Activated naive CD4-positive, alpha-beta T cell treated with anti-CD3 and anti-CD28 coated beads, Interleukin-2, amount 50 U/mL, for 72 hours (primary cell): ENCODE results near the gene DMXL2. TPM values are rescaled to one million over a fixed set of nuclear protein-coding genes. Genes with fewer than 3 reads are reported as not detected.
"Not testable (repeated sequence)": the region's sequence is repeated elsewhere in the genome, so short reads cannot be mapped to it uniquely, and the experiment has no call there.

Experiments
- ATAC-seq, 2 donors: fragments of 150-1000 bp; cut with Tn5 transposase; 2 replicates each; pipeline ENCODE4 v1.10.0; 2021; ENCODE audit warnings: mild to moderate bottlenecking in 2 of 2, moderate library complexity in 2 of 2
- DNase-seq, 2 donors: peaks; one replicate each; pipeline ENCODE4 v3.0.0; 2021 to 2022; ENCODE audit warnings: low spot score in 2 of 2
- H3K27ac Mint-ChIP-seq, 2 donors: one replicate each; pipeline ENCODE4 v1.8.0; 2022; ENCODE audit warnings: mild to moderate bottlenecking in 2 of 2, mixed read lengths in 2 of 2
- H3K36me3 Mint-ChIP-seq, 2 donors: one replicate each; pipeline ENCODE4 v1.8.0; 2022; ENCODE audit warnings: mixed read lengths in 2 of 2
- H3K9me3 Mint-ChIP-seq, 2 donors: one replicate each; pipeline ENCODE4 v1.8.0; 2022; ENCODE audit warnings: mixed read lengths in 2 of 2
- total RNA-seq, 2 donors: library from RNA; stranded (reverse); gene quantifications; one replicate each; pipeline ENCODE4 v1.2.3, GENCODE V29; 2022

Gene DMXL2
- total RNA-seq, 2 donors from 2014 or later: 2.3 to 15.6 TPM

GRCh38 chr15:51484781-51485180 lies 137.8 kb downstream of the DMXL2 start:
- Mint-ChIP-seq H3K9me3 (peaks cover 15 to 18% of the 10 kb centered on the region in 2 donors), H3K36me3 (peaks cover 26 to 40% of the 10 kb centered on the region in 2 donors), H3K27ac (no peak overlapping the region)
- ATAC-seq: no peak
- DNase-seq: no peak

GRCh38 chr15:51483985-51484384 lies 138.6 kb downstream of the DMXL2 start:
- Mint-ChIP-seq H3K9me3 (peaks cover 15 to 18% of the 10 kb centered on the region in 2 donors), H3K36me3 (peaks cover 26 to 40% of the 10 kb centered on the region in 2 donors), H3K27ac (no peak overlapping the region)
- DNase-seq (no peak), ATAC-seq (no peak)

- ATAC-seq: no peak
- DNase-seq: no peak
- Mint-ChIP-seq H3K9me3 (peaks cover 15 to 18% of the 10 kb centered on the region in 2 donors), H3K36me3 (peaks cover 26 to 36% of the 10 kb centered on the region in 2 donors), H3K27ac (no peak overlapping the region)
Measured at GRCh38 chr15:51483520-51483919, 139.1 kb downstream of the DMXL2 start.

- DNase-seq: no peak
- Mint-ChIP-seq H3K9me3 (no peaks in the 10 kb centered on the region), H3K36me3 (peaks cover 0 to 5% of the 10 kb centered on the region in 2 donors), H3K27ac (no peak overlapping the region)
- ATAC-seq: no peak
Measured at GRCh38 chr15:51475736-51476135, 146.8 kb downstream of the DMXL2 start.

- ATAC-seq (no peak), DNase-seq (no peak)
- Mint-ChIP-seq H3K27ac (no peak overlapping the region), H3K9me3 (no peaks in the 10 kb centered on the region), H3K36me3 (no peaks in the 10 kb centered on the region)
Measured at GRCh38 chr15:51470512-51470911, 152.1 kb downstream of the DMXL2 start.

DNA sequence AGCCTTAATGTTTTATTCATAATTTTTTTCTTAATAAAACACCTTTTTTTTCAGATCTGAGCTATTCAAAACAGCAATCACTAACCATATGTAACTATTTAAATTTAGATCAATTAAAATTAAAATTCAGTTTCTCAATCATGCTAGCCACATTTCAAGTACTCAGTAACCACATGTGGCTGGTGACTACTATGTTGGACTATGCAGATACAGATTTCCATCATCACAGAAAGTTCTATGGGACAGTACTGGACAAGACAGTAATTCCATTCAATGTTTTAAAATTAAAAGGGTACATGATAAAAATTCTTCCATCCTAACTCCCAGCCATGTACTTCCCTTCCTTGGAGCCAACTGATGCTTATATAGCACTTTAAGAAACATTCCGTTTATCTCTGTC lies 161.8 kb downstream of the DMXL2 start:
- no peaks in the 10 kb centered on the region for H3K9me3 Mint-ChIP-seq
- ATAC-seq (no peak), DNase-seq (no peak)
- no peaks in the 10 kb centered on the region for H3K36me3 Mint-ChIP-seq
- H3K27ac Mint-ChIP-seq: no peak overlapping the region

DNA sequence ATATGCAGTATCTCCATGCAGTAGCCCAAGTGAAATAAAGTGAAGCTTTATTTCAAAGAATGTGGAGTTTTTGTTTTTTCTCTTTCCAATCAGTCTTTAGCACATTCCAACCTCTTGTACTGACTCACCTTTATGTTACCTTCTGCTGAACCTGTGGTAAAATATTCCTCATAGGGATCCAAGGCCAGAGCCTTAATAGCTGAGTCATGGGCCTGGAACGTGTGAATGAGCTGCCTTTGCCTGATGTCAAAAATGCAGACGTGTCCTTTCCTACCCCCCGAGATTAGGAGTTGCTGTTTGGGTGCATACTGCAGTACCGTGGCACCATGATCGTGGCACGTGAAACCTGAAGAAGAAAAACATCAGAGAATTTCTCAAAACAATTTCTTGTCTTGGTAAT lies 172.6 kb downstream of the DMXL2 start:
- no peaks in the 10 kb centered on the region for H3K9me3 Mint-ChIP-seq
- DNase-seq: no peak
- no peak overlapping the region for H3K27ac Mint-ChIP-seq
- H3K36me3 Mint-ChIP-seq: peaks cover 6 to 10% of the 10 kb centered on the region in 2 donors
- ATAC-seq: no peak

DNA sequence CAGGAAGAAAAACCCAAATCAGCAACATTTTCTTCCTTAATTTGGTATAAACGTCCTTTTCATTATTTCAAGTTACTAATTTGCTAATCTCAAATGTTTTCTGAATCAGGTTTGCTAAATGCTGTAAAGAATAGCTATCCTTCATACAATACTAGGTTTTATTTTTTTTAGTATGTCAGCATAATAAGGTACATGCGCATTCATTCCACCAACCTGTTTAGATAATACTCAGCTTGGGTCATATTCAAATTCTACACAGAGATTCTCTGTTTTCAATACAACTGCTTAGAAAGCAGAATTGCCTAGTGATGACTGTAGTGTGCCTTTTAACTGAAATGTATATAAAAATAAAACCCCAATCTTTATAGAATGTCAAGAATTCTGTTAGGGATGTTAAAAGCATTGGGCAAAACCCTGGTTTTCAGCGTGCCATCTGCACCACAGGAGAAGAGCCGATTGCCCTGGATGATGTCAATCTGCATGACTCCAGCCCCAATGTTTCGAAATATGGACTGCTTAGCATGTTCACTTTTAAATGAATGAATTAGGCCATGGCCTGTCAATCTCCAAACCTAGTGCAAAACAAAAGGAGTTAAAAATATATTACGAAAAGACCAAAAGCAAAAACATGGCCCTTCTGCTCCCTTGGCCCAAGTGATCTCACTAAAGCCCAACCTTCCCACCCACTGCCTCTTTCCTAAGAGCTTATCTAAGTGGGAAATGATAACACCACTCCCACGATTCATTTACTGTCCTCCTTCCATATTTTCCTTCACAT lies 173.8 kb downstream of the DMXL2 start:
- H3K9me3 Mint-ChIP-seq: no peaks in the 10 kb centered on the region
- DNase-seq: no peak
- peaks cover 6 to 10% of the 10 kb centered on the region in 2 donors for H3K36me3 Mint-ChIP-seq
- no peak for ATAC-seq
- H3K27ac Mint-ChIP-seq: no peak overlapping the region

GRCh38 chr15:51447855-51448621 lies 174.5 kb downstream of the DMXL2 start:
- no peak for ATAC-seq
- no peak overlapping the region for H3K27ac Mint-ChIP-seq
- peaks cover 6 to 10% of the 10 kb centered on the region in 2 donors for H3K36me3 Mint-ChIP-seq
- DNase-seq: no peak
- H3K9me3 Mint-ChIP-seq: no peaks in the 10 kb centered on the region

- DNase-seq, ATAC-seq, H3K27ac Mint-ChIP-seq: not testable (repeated sequence)
Measured at GRCh38 chr15:51446029-51446744, 176.4 kb downstream of the DMXL2 start.

DNA sequence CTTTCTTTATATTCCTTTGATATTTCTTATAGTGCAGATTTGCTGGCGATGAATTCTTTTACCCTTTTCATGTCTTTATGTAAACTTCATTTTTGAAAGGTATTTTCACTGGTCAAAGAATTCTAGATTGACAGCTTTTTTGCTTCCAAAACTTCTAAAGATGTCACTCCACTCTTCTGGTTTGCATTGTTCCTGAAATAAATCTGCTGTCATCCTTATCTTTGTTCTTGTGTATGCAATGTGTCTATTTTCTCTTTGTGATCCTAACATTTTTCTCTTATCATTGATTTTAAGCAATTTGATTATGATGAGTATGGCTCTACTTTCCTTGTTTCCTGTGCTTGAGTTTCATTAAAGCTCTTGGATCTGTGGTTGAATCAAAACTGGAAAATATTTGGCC lies 177.8 kb downstream of the DMXL2 start:
- DNase-seq (no peak), ATAC-seq (no peak)
- no peaks in the 10 kb centered on the region for H3K9me3 Mint-ChIP-seq
- peaks cover 0 to 5% of the 10 kb centered on the region in 2 donors for H3K36me3 Mint-ChIP-seq
- H3K27ac Mint-ChIP-seq: no peak overlapping the region

More at GRCh38 chr15:51446029-51446744, 176.4 kb downstream of the DMXL2 start:
- not testable (repeated sequence) for H3K36me3 Mint-ChIP-seq, H3K9me3 Mint-ChIP-seq

DNA sequence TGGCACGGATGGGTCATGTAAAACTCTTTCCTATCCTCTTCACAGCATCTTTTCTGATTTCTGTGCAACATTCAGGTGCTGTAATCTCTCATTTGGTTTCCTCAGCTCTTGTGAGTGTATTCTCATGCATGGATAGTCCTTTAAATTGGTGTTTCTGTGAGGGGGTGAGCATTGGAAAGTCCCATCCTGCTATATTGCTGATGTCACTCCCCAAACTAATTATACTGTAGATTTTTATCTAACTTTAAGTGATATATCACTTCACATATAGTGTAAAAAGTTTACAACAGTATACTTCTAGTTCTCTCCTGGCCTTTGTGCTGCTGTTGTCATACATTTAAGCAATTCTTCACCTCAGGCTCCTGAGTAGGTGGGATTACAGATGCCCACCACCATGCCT lies 178.5 kb downstream of the DMXL2 start:
- DNase-seq (no peak), ATAC-seq (no peak)
- H3K9me3 Mint-ChIP-seq: no peaks in the 10 kb centered on the region
- H3K27ac Mint-ChIP-seq: no peak overlapping the region
- H3K36me3 Mint-ChIP-seq: no peaks in the 10 kb centered on the region

DNA sequence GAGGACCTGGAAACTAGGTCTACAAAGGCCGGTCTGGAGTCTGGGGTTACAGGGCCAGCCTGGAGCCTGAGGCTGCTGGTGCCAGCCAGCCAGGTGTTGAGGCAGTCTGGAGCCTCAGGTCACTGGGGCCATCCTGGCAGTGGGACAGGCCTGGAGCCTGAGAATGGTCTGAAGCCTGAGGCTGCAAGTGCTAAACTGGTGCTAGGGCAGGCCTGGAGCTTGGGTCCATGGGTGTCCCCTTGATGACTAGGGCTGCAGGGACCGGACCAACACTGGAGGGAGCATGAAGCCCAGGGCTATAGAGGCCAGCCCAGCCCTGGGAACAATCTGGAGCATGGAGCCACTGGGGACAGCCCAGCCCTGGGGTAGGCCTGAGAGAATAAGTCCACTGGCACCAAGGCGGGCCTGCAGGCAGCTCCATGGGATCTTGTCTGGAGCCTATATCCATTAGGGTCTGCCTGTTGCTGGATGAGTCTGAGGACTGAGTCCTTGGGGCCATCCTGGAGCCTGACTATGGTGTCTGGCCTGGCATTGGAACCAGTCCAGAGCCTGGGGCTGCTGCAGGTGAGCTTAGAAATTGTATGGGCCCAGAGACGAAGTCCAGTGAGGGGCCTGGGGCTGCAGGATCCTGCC lies 179.2 kb downstream of the DMXL2 start:
- no peaks in the 10 kb centered on the region for H3K9me3 Mint-ChIP-seq

GRCh38 chr15:51438526-51438925 lies 184.0 kb downstream of the DMXL2 start:
- H3K36me3 Mint-ChIP-seq: no peaks in the 10 kb centered on the region
- DNase-seq (no peak), ATAC-seq (no peak)
- H3K27ac Mint-ChIP-seq: no peak overlapping the region
- H3K9me3 Mint-ChIP-seq: peaks cover 3% of the 10 kb centered on the region in 2 donors

More for the DNA sequence above, 179.2 kb downstream of the DMXL2 start:
- Mint-ChIP-seq H3K27ac (no peak overlapping the region), H3K36me3 (no peaks in the 10 kb centered on the region)
- DNase-seq (no peak), ATAC-seq (no peak)

DNA sequence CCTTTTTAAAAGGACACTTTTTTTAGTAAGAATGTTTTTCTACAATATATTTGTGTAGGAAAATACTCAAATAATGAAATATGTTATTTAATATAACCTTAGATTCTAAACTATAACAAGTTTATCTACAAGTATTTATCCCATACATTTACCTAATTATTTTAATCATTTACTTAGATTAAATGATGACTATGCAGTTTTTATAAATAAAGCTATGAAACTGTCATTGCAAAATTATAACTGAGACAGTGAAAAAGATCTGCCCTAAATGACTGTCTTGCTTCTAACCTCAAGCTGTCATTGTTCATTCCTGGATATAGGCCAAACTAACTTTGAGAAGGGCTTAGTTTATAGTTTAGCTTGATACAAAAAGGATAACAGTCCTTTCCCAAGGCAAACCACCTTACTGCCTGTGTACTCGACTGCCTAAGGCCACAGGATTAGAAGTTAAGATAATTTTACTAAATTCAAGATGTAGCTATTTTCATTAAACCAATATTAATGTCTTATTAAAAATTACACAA lies 197.0 kb downstream of the DMXL2 start:
- H3K36me3 Mint-ChIP-seq: no peaks in the 10 kb centered on the region
- H3K9me3 Mint-ChIP-seq: no peaks in the 10 kb centered on the region
- H3K27ac Mint-ChIP-seq: no peak overlapping the region
- ATAC-seq (no peak), DNase-seq (no peak)

DNA sequence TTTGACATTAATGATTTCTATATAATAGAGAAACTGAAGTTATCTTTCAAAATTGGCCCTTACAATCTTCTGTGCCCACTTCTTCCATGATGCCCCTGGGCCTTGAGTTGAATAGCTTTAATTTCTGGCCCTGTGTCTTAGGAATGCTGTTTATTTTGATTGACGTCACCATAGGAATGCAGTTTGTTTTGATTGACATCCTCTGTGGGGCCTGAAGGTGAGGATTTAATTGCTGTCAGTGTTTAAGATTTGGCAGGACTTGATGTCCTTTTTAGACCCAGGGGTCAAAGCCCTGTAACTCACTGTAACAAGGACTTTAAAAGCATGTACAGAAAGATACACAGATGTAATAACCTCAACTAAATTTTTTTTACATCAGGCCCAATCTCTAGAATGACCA lies 197.8 kb downstream of the DMXL2 start:
- DNase-seq: no peak
- Mint-ChIP-seq H3K9me3 (no peaks in the 10 kb centered on the region), H3K36me3 (no peaks in the 10 kb centered on the region), H3K27ac (no peak overlapping the region)
- ATAC-seq: no peak
